Coronary artery (tissue), 2 donors: ENCODE measurements around the gene AGR2.

Source experiments
- DNase-seq: peaks from one replicate; pipeline ENCODE4 v3.0.0-alpha.2; 2017; ENCODE audit warnings: low spot score
- H3K27ac ChIP-seq, 2 donors: fragments of 200-600 bp; sonication (generic); one replicate each; pipeline ENCODE4 v1.5.1; 2016 to 2019
- H3K4me3 ChIP-seq: fragments of 200-600 bp; sonication (generic); 2 replicates; pipeline ENCODE4 v1.5.1; 2016; ENCODE audit warnings: mild to moderate bottlenecking, moderate library complexity
- CTCF ChIP-seq: fragments of 200-600 bp; sonication (generic); IDR thresholded peaks from one replicate; pipeline ENCODE4 v1.5.1; 2019; ENCODE audit warnings: antibody characterized with exemption

Gene AGR2

GRCh38 chr7:16743236-16743635, 61.6 kb downstream of the AGR2 start:
- Histone ChIP-seq H3K27ac (no peak overlapping the region), H3K4me3 (no peak overlapping the region)
- DNase-seq: no peak
- no peak for TF ChIP-seq CTCF

- TF ChIP-seq CTCF: no peak
These were observed 62.3 kb downstream of the AGR2 start for GRCh38 chr7:16742547-16742946.

More at GRCh38 chr7:16742547-16742946, 62.3 kb downstream of the AGR2 start:
- no peak for DNase-seq
- Histone ChIP-seq H3K4me3 (no peak overlapping the region), H3K27ac (no peak overlapping the region)
